Frontal cortex (tissue), 4 donors: Measurements from ENCODE around the gene TADA2B. TPM values are rescaled to one million over a fixed set of nuclear protein-coding genes. Genes with fewer than 3 reads are reported as not detected.

Experiments
- DNase-seq, 2 donors: peaks; one replicate each; pipeline ENCODE4 v3.0.0; 2012; ENCODE audit warnings: low spot score in 2 of 2
- FAIRE-seq: peaks from 2 replicates; lab custom pipeline; 2012; peaks lifted over from hg19 to GRCh38; lab: Jason Lieb, UNC
- total RNA-seq: library from RNA; depleted of rRNA; stranded (reverse); fragments of >200 nt; gene quantifications from one replicate; pipeline ENCODE4 v1.2.3, GENCODE V29; 2014
- donor health status: control.
- donor health status: control.
- donor health status: control.

TADA2B gene
- total RNA-seq, 1 donor from 2014 or later: 19.2 TPM

DNA sequence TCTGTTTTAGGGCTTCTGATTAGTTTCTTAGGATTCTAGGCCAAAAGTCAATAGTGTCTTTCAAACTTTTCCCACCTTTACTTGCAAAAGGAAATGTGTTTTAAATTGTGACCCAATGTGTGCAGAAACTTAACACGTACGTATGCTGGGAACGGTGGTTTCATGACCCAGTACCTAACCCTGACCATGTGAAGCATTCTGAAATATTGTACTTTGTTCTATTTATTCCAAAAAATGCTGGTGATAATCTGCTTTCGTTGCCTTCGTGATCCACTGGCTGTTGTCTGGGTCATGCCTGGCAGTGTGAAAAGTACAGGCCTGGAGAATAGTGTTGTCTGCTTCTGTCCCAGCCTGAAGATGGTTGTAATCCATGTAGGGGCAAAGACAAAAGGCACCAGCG lies 26.7 kb upstream of the TADA2B start:
- DNase-seq (no peak), FAIRE-seq (no peak)

DNA sequence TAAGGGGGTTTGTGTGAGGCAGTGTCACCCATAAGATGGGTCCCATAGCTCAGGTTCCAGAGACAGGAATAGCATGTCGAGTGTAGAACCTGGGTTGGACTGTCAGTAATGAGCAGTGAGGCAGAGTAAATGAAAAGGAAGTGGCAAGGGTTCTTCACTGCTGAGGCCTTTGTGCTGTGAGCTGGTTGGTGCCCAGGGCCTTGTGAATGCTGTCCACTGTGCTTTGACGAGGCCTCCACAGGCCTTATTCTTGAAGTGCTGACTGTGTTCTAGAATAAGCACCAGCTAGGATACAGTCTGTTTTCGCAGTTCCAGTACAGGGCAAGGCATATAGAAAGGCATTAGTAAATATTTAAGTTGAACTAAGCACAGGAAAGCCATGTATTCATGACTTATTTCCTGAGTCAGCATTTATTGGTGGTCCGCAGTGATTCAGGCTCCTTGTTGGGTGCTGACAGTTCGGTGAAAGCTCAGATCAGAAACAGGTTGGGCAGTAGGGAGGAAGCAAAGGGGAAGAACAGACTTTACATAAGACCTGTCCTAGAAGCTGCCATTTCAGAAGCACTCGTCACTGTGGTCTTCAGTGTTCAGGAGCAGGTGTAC lies 25.6 kb upstream of the TADA2B start:
- DNase-seq (no peak), FAIRE-seq (no peak)

DNA sequence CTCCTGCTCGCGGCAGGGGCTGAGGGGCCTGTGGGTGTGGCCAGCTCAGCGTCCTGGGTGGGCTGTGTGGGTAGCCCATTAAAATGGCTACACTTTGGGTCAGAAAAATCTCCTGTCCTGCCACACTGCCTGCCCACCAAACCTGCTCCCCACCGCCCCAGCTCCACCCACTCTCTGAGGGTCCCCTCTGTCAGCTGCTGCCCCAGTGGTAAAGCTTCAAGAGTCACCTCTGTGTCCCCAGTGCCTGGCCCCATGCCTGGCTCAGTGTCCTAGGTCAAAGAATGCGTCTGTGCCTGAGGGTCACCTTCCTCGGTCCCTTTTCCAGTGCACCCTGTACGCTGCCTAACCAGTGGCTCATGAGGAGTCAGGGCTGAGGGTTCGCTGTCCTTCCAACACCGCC lies 24.9 kb upstream of the TADA2B start:
- DNase-seq: no peak
- FAIRE-seq: no peak

DNA sequence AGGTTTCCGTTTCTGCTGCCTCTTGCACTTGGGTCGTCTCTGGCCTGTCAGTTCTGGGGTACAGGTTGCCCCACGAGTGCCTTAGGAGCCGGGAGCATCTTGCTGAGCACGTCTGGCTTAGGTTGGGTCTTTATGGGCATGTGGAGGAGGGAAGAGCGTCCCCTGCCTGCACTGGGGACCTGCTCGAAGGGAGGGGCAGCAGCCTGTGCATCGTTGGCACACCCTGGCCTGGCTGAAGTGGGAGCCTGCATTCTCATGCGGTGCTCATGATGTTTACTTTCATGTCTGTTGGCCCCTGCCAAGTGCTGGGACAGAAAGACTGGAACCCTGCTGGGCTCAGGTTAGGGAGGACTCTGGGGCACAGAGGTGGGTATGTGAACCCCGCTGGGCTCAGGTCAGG lies 23.8 kb upstream of the TADA2B start:
- DNase-seq (no peak), FAIRE-seq (no peak)

DNA sequence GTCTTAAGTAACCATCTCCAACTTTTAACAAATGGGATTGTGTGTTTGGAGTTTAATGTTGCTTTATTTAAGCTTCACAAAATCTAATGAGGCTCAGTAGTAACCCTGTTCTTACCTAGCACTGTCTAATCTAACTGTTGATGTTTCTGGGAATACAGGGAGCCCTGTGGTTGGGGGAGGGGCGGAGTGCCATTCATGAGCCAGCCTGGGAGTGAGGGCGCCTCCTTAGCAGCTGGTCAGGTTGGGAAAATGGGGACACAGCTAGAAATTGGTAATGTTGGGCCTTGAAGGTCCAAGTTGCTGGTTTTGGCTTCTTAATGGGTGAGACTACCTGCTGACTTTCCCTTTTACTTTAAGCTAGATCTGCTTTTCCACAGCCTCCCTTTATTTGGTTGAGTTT lies 22.9 kb upstream of the TADA2B start:
- DNase-seq: no peak
- no peak for FAIRE-seq

DNA sequence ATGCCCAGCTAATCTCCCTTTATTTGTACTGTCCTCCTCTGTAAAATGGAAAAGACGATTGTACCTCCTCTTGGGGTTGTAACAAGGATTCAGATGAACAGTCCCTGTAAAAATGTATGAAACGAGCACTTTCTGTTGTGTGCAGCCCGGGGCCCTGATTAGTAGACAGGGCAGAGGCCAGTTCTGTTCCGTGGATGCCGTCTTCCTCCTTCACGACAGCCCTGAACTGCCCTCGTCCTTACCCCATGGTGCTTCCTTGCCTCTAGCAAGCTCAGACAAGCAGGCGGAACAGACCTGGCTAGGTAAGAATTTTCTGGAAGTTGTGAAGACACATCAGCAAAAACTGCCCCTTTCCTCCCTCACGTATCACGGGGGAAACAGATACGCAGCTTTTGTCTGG lies 22.3 kb upstream of the TADA2B start:
- no peak for FAIRE-seq

DNA sequence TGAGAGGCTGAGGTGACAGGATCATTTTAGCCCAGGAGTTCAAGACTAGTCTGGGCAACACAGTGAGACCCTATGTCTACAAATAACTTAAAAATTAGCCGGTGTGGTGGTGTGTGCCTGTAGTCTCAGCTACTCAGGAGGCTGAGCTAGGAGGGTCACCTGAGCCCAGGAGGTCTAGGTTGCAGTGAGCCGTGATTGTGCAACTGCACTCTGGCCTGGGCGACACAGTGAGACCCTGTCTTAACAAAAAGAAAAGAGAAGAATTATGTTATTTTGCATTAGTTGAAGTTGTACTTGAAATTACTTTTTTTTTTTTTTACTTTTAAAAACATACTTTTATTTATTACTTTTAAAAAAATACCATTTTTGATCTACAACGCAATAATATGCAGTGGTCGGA lies 21.8 kb upstream of the TADA2B start:
- no peak for DNase-seq
- FAIRE-seq: no peak

More for the DNA sequence above, 22.3 kb upstream of the TADA2B start:
- no peak for DNase-seq

DNA sequence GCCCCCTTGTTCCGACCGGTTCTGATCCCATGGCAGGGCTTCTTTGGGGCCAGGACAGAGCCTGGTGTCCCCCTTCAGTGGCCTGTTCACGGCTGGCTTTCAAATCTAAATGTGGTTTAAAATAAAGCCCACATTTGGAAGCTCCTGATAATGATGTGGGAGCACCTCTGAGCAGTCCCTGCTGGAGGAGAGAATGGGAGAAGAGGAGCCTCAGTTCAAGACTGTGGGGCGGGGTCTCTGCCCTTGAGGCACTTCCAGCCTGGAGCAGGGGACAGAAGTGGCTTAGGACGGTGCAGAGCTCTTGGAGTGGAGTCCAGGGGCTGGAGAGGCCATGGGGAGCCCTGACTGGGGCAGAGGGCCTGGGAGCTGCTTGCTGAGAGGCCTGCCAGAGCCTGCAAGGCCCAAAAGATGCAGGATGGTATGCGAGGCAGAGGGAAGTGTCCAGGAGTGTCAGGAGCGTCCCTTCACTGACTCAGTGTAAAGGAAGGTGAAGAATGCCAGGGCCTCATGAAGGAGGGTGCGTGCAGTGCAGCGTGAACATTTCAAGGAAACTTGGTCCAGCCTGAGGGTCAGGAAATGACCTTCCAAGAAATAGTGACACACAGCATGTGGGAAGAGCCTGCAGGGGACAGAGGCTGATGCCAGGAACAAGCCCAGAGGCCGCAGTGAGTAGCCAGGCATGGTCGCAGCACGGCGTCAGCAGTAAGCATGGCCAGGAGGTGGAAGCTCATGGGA lies 21.1 kb upstream of the TADA2B start:
- FAIRE-seq: no peak
- DNase-seq: no peak

DNA sequence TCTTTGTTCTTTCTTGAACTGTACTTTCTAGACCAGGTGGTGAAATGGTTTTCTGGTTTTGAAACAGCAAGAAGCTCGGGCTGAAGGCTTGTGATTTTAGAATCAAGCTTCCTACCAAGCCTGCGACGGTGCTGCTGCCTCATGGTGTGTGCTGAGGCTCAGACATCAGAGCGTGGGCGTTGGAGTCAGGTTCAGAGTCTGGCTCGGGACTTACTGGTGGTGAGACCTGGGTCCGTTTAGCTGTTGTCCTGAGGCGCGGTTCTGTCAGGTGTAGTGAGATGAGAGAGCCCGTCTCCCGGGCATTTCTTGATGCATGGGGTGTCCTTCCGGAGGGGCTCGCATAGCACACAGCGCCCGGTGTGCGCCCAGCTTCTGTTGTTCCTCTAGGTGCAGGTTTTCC lies 19.7 kb upstream of the TADA2B start:
- no peak for DNase-seq
- FAIRE-seq: no peak

DNA sequence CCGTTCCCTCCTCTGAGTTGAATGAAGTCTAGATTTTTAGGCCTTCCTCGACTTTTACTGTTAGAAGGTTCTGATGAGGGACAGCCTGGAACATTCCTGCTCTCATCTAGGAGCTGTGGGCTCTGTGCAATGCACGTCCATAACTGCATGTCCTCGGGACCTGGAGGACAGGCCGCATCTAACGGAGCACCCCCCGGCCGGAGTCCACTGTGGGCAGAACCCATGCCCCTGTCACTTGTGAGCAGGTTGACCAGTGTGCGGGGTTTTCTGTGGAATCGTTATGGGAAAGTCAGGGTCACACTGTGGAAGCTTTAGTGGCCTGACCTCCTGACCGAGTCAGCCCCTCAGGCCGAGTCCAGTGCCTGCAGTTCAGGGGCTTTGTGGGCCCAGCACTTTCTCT lies 19.3 kb upstream of the TADA2B start:
- no peak for FAIRE-seq
- DNase-seq: no peak

DNA sequence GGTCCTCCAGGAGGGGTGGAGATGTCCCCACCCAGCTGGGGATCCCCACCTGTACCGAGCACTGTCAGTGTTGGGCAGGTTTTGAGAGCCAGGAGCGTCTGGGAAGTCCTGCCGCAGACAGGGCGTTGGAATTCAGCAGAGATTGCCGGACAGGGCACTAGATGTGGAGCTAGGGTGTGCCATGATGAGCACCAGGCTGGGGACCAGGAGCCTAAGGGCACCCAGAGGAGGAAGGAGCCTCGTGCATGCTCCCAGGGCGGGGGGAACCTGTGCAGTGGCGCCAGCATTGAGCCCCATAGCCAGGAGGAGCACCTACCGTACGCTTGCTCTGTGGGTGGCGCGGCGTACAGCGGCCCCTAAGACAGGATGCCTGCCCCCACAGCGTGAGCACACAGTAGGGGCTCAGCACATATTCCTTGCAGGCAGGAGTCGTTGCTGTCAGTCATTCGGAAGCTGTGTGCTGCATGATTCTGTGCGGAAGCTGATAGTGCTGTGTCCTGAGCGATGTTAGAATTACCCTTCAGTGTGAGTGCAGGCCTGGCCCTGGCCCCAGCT lies 18.8 kb upstream of the TADA2B start:
- DNase-seq (no peak), FAIRE-seq (no peak)

DNA sequence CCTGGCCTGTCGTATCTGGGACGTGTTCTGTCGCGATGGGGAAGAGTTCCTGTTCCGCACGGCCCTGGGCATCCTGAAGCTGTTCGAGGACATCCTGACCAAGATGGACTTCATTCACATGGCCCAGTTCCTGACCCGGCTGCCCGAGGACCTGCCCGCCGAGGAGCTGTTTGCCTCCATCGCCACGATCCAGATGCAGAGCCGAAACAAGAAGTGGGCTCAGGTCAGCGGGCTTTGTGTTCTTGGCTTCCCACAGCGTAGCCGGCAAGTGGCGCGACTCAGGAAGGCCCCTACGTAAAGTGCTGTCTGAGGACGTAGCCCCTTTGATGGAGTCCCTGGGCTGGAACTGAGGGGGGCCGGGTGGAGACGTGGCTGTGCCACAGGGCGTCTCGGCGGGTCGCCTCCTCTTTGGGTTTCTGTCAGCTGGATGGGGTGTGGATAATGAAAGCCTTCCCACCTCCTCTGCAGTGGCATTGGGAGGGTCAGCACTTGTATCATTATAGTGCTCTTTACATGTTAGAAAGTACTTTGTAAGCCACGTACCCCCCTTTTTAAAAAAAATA lies 18.1 kb upstream of the TADA2B start:
- DNase-seq: no peak
- FAIRE-seq: no peak

DNA sequence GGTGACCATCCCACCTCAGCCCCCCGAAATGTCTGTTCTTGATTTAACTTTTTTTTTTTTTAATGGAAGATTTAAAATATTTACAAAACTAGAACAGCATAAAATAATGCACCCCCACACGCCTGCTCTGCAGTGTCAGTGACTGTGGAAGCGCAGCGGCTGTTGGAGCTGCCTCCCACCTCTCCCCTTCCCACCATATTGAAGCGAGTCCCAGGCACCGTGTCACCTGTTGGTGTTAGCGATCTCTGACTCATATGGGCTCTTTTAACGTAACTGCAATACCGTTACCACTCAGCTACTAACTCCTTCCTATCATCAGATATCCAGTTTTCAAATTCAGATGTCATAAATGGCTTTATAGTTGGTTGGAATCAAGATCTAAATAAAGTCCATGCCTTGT lies 17.1 kb upstream of the TADA2B start:
- FAIRE-seq: no peak
- DNase-seq: no peak

DNA sequence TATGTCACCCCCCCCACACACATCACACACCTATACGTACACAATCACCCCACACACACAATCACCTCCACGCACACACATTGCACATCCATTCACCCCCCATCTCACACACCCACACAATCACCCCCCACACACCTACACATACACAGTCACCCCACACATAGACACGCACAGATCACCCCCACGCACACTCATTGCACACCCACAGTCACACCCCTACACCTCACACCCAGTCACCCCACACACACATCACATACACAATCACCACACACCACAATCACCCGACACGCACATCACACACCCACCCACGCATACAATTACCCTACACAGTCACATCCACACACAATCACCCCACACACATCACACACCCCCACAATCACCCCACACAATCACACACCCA lies 15.9 kb upstream of the TADA2B start:
- no peak for FAIRE-seq
- no peak for DNase-seq

DNA sequence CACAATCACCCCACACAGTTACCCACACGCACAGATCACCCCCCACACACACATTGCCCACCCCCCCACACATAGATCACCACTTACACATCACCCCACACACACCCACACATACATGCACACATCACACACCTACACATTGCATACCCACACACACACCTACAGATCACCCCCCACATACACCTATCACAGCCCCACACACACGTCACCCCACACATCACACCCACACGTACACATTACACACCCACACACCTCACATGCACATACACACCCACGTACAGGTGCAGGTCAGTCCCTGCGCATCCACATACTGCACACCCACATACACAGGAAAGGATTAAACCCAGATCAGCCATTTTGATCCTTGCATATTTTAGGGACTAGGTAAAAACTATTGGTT lies 15.3 kb upstream of the TADA2B start:
- no peak for DNase-seq
- FAIRE-seq: no peak

DNA sequence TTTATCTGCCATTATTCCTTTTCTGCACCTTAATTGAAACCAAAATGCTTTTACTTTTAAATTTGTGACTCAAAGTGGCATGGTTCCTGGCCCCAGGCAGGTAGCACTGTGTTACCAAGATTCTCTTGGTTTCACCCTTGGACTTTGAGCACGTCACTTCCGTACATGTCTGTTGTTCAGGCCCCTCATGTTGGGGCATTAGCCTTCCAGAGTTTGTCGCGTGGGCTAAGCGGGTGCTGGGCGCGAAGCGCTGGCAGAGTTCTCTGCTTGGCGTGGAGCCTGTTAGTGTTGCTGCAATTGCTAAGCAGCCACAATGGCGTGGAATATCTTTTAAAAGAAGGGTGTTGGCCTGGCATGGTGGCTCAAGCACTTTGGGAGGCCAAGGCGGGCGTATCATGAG lies 14.0 kb upstream of the TADA2B start:
- FAIRE-seq (no peak), DNase-seq (no peak)

DNA sequence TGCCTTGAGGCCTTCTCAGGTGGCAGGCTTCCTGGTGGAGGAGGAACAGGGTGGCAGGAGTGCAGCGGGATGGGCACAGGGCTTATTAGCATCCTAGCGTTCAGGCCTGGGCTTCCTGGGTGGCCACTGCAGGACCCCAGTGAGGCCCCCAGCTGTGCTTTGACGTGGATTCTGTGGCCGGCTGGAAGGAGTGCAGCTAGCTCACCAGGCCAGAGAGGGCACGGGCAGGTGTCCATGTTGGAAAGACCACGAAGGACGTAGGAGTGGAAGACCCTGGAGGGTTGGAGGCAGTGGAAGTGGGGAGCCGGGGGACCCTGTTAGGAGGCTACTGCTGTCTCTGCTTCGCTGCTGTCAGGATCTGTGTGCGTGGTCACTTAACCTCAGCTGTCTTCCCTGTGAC lies 13.3 kb upstream of the TADA2B start:
- DNase-seq (no peak), FAIRE-seq (no peak)

DNA sequence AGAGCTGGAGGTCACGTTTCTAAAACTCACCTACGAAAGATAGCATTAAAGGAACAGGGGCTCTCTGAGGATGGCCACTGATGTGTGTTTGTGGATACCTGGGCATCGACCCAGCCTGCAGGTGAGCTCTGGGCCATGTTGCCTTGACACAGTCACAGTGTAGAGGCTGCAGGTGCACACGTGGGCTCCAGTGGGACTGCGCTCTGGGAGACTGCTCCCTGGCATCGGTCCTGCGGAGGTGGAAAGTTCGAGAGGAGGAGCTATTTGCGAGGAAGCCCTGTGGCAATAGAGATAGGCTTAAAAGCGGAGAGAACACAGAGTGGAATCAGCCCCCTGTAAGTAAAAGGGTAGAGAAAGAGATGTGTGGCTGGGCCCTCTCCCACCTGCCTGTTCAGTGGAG lies 12.3 kb upstream of the TADA2B start:
- no peak for FAIRE-seq
- no peak for DNase-seq

DNA sequence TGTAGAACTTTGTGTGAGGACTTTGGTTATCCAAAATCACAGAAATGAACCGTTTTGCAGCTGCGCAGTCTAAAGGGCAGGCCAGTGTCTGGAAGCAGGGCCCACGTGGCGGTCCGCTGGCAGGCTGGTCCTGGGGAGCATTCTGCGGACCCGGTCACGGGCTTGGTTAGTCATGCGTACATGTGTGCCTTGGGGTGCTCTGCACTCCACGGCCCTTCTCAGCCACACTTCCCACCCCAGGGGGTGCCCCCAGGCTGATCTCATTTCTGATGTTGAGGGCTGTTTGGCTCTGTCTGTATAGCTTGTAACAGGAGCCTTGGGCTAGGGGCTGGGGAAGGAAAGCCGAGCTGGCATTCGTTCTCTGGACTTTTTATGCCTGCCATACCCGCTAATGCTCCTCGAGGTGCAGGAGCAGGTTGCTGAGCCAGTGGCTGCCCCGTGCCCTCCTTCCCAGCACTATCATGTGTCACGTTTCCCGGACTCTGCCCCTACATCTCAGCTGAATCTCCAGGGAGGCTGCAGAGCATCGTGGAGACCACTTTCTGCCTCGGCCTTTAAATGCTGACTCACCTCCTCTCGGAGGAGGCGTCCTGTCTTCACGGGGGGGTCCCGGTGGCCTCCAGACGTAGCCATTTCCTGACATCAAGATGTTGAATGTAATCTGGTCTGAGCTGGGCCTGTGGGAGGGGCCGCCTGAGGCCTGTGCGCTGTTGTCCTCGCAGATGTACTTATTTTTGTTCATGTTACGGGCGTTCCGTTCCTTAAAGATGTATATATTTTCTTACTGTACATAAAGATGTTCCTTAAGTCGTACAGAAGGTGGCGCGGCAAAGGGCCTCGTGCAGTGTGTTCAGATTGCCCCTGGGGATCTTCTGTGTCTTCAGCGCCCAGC lies 11.4 kb upstream of the TADA2B start:
- FAIRE-seq (no peak), DNase-seq (no peak)

DNA sequence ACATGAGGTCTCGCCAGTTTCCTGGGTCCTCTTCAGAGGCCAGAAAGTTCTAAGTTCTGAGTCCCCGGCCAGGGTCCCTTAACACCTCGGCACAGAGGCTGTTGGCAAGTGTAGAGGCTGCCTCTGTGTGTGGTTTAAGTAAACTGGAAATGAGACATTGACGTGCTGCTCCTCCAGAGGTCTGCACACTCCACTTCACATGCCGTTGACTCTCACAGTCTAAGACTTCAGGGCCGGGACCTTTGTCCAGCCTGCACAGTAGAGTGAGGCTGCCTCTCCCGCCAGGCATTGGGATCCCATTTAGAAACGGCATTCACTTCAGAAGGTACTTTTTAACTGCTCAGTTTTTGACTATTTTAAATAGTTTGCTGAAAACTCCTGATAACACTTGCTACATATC lies 10.6 kb upstream of the TADA2B start:
- DNase-seq: no peak
- no peak for FAIRE-seq
